ENCODE data around the gene URM1.

The URM1 gene

GRCh38 chr9:128394379-128395168, 23.4 kb downstream of the URM1 start:
- no peak for DNase-seq (ENCODE audit: low read depth)
- no peak overlapping the region for H3K4me3 ChIP-seq (ENCODE audit: control insufficient read depth, low read depth, low read length)
- no peak for TF ChIP-seq CTCF (conservative IDR thresholded peaks at IDR 0.05; ENCODE audit: control insufficient read depth, insufficient read depth, low read depth, low read length)

- TF ChIP-seq CTCF (conservative IDR thresholded peaks at IDR 0.05; ENCODE audit: control insufficient read depth, insufficient read depth, low read depth, low read length) = no peak
- DNase-seq (ENCODE audit: low read depth) = no peak
- H3K4me3 ChIP-seq (ENCODE audit: control insufficient read depth, low read depth, low read length) = no peak overlapping the region
Measured at GRCh38 chr9:128396970-128397613, 25.9 kb downstream of the URM1 start.

- H3K4me3 ChIP-seq (ENCODE audit: control insufficient read depth, low read depth, low read length) = no peak overlapping the region
- DNase-seq (ENCODE audit: low read depth) = no peak
- TF ChIP-seq CTCF (conservative IDR thresholded peaks at IDR 0.05; ENCODE audit: control insufficient read depth, insufficient read depth, low read depth, low read length) = no peak
Measured at GRCh38 chr9:128397831-128398230, 26.7 kb downstream of the URM1 start.

GRCh38 chr9:128399861-128400260, 28.7 kb downstream of the URM1 start:
- no peak for TF ChIP-seq CTCF (conservative IDR thresholded peaks at IDR 0.05; ENCODE audit: control insufficient read depth, insufficient read depth, low read depth, low read length)
- DNase-seq (ENCODE audit: low read depth) = no peak
- H3K4me3 ChIP-seq (ENCODE audit: control insufficient read depth, low read depth, low read length) = no peak overlapping the region

GRCh38 chr9:128404560-128404959, 33.4 kb downstream of the URM1 start:
- no peak for DNase-seq (ENCODE audit: low read depth)
- H3K4me3 ChIP-seq (ENCODE audit: control insufficient read depth, low read depth, low read length) = no peak overlapping the region
- TF ChIP-seq CTCF (conservative IDR thresholded peaks at IDR 0.05; ENCODE audit: control insufficient read depth, insufficient read depth, low read depth, low read length) = no peak

- no peak for DNase-seq (ENCODE audit: low read depth)
- H3K4me3 ChIP-seq (ENCODE audit: control insufficient read depth, low read depth, low read length) = no peak overlapping the region
- TF ChIP-seq CTCF (conservative IDR thresholded peaks at IDR 0.05; ENCODE audit: control insufficient read depth, insufficient read depth, low read depth, low read length) = no peak
Measured at GRCh38 chr9:128405077-128405779, 34.1 kb downstream of the URM1 start.
